Body of pancreas (tissue), 4 donors: ENCODE results near the gene ATXN10.
A peak's percentile ranks its signal among the peaks of the same experiment; 100 is the strongest.

Experiments
- CTCF ChIP-seq, 7 experiments: fragments of 450-650 bp in 4 of 7; fragments of 200-600 bp in 3 of 7; sonication (generic) in 3 of 7; IDR thresholded peaks; one replicate each; pipeline ENCODE4 v1.5.1; 2016 to 2019; ENCODE audit warnings: antibody characterized with exemption in 7 of 7
- POLR2A ChIP-seq, 3 donors: fragments of 450-650 bp; IDR thresholded peaks; one replicate each; pipeline ENCODE4 v1.6.1; 2016; ENCODE audit warnings: antibody characterized with exemption in 3 of 3, mild to moderate bottlenecking in 2 of 3

GRCh38 chr22:45831394-45831793 lies 159.8 kb downstream of the ATXN10 start:
- TF ChIP-seq CTCF (IDR thresholded peaks at IDR 0.05) (peak in 1 of 7 experiments; percentile 8), POLR2A (IDR thresholded peaks at IDR 0.05) (no peak)
